Right lobe of liver (tissue), 6 donors: ENCODE measurements around the gene SAXO1. TPM values are rescaled to one million over a fixed set of nuclear protein-coding genes. Genes with fewer than 3 reads are reported as not detected.

Source experiments
- ATAC-seq, 4 donors: fragments of 200-7000 bp; cut with Tn5 transposase; one replicate each; pipeline ENCODE4 v1.9.1; 2020; ENCODE audit warnings: mild to moderate bottlenecking in 4 of 4, moderate library complexity in 4 of 4
- DNase-seq, 3 donors: peaks; one replicate each; pipeline ENCODE4 v3.0.0-alpha.2; 2020
- H3K27ac ChIP-seq, 3 donors: fragments of 200-600 bp; one replicate each; pipeline ENCODE4 v1.8.0; 2022
- H3K27me3 ChIP-seq, 2 donors: fragments of 200-600 bp; one replicate each; pipeline ENCODE4 v1.8.0; 2022
- H3K36me3 ChIP-seq, 4 donors: fragments of 200-600 bp; sonication (generic) in 1 of 4; one replicate each; pipeline versions ENCODE4 v1.5.1 to v1.8.0; 2017 to 2022; ENCODE audit warnings: control low read depth in 1 of 4
- H3K4me1 ChIP-seq, 4 donors: fragments of 200-600 bp; sonication (generic) in 1 of 4; one replicate each; pipeline versions ENCODE4 v1.5.1 to v1.8.0; 2017 to 2022; ENCODE audit warnings: control low read depth in 1 of 4
- H3K4me3 ChIP-seq, 3 donors: fragments of 200-600 bp; one replicate each; pipeline ENCODE4 v1.8.0; 2022
- H3K9me3 ChIP-seq, 4 donors: fragments of 200-600 bp; sonication (generic) in 1 of 4; one replicate each; pipeline versions ENCODE4 v1.5.1 to v1.8.0; 2017 to 2022; ENCODE audit warnings: control low read depth in 1 of 4
- POLR2A ChIP-seq: fragments of 450-650 bp; IDR thresholded peaks from one replicate; pipeline ENCODE4 v1.6.1; 2017; ENCODE audit warnings: antibody characterized with exemption, mild to moderate bottlenecking
- WGBS: methylation state at CpG from one replicate; pipeline ENCODE4 v1.1.6; 2018; ENCODE audit warnings: low coverage, low lambda C conversion rate; ENCODE audit not compliant: insufficient coverage; ENCODE audit errors: missing lambda C conversion rate; 5-methylcytosine and 5-hydroxymethylcytosine counted together
- intact Hi-C, 2 donors: fragments of 100-400 bp; cut with DNase I; formaldehyde crosslinking; loops; one replicate each; pipeline versions ENCODE4 v1.11.2 to v1.14.1; 2022
- total RNA-seq, 6 experiments: library from RNA; depleted of rRNA in 2 of 6; stranded (reverse); fragments of >200 nt in 2 of 6; fragmentation: NEBNext Ultra II Directional in 3 of 6; extraction: Animal tissue kit (Norgen Biotek cat#: 25700) in 3 of 6; gene quantifications; one replicate each; pipeline versions ENCODE4 v1.1.0 to v1.2.4, GENCODE V29; 2016 to 2023
- TF ChIP-seq, protein P1 (sequence below), 4 donors: fragments of 200-600 bp in 3 of 4; fragments of 450-650 bp in 1 of 4; IDR thresholded peaks; one replicate each; pipeline versions ENCODE4 v1.5.1 to v1.8.0; 2016 to 2022; ENCODE audit warnings: antibody characterized with exemption in 4 of 4, mild to moderate bottlenecking in 2 of 4
- donor health status: DM: no; HTN: yes; CAD: no.
- donor health status: DM: no; HTN: no; CAD: no.
- donor health status: DM: no; HTN: no; CAD: no.
- donor health status: DM: no; HTN: yes; CAD: no.
- donor health status: DM: no; HTN: yes; CAD: no.

Gene SAXO1
- total RNA-seq, 6 experiments from 2014 or later, result 0.15 TPM; not detected in 5

DNA sequence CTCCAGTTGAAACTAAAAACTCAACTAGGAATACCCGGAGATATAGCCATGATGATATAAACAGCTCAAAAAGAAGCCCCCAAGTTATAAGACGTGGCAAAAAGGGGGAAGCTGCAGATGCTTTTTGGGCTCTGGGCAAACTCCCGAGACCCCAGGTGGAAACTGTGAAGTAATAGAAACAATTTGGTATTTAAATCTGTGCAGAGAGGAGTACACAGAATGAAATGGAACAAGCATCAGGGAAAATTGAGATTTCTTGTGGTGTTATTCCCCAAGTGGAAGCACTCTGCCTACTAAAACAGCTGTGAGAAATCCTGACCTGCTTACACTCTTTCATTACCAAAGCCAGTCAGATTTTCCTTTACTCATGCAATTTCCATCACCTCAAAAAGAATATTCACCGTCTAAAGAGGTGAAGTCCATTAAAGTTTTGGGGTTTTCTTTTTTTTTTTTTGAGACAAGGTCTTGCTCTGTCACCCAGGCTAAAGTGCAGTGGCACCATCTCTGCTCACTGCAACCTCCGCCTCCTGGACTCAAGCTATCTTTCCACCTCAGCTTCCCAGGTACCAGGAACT is 23.5 kb downstream of the SAXO1 start:
- no peak for TF ChIP-seq POLR2A
- TF ChIP-seq, protein P1, sequence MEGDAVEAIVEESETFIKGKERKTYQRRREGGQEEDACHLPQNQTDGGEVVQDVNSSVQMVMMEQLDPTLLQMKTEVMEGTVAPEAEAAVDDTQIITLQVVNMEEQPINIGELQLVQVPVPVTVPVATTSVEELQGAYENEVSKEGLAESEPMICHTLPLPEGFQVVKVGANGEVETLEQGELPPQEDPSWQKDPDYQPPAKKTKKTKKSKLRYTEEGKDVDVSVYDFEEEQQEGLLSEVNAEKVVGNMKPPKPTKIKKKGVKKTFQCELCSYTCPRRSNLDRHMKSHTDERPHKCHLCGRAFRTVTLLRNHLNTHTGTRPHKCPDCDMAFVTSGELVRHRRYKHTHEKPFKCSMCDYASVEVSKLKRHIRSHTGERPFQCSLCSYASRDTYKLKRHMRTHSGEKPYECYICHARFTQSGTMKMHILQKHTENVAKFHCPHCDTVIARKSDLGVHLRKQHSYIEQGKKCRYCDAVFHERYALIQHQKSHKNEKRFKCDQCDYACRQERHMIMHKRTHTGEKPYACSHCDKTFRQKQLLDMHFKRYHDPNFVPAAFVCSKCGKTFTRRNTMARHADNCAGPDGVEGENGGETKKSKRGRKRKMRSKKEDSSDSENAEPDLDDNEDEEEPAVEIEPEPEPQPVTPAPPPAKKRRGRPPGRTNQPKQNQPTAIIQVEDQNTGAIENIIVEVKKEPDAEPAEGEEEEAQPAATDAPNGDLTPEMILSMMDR (IDR thresholded peaks at IDR 0.05), result no peak
- ATAC-seq (no peak), DNase-seq (no peak)
- no peaks in the 10 kb centered on the region for H3K36me3 ChIP-seq
- no peak overlapping the region for H3K4me3 ChIP-seq
- intact Hi-C loops, result no loop called here
- H3K4me1 ChIP-seq, result no peaks in the 10 kb centered on the region
- WGBS, result 63% methylated on average over 5 of the region's 5 CpGs
- no peaks in the 10 kb centered on the region for H3K27me3 ChIP-seq
- no peak overlapping the region for H3K27ac ChIP-seq
- no peaks in the 10 kb centered on the region for H3K9me3 ChIP-seq

DNA sequence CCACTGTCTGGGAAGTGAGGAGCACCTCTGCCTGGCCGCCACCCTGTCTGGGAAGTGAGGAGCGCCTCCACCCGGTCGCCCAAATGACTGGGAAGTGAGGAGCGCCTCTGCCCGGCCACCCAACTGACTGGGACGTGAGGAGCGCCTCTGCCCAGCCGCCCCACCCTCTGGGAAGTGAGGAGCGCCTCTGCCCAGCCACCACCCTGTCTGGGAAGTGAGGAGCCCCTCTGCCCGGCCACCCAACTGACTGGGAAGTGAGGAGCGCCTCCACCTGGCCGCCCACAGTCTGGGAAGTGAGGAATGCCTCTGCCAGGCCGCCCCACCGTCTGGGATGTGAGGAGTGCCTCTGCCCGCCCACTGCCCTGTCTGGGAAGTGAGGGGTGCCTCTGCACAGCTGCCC is 32.9 kb downstream of the SAXO1 start:
- Histone ChIP-seq H3K4me3 (no peak overlapping the region), H3K27ac (no peak overlapping the region), H3K36me3 (no peaks in the 10 kb centered on the region), H3K27me3 (no peaks in the 10 kb centered on the region), H3K9me3 (no peaks in the 10 kb centered on the region), H3K4me1 (no peaks in the 10 kb centered on the region)
- ATAC-seq (no peak), DNase-seq (no peak)
- no peak for TF ChIP-seq POLR2A
- TF ChIP-seq, protein P1 (IDR thresholded peaks at IDR 0.05), result no peak
- 78% methylated on average over 6 of the region's 16 CpGs for WGBS
- intact Hi-C loops, result no loop called here

DNA sequence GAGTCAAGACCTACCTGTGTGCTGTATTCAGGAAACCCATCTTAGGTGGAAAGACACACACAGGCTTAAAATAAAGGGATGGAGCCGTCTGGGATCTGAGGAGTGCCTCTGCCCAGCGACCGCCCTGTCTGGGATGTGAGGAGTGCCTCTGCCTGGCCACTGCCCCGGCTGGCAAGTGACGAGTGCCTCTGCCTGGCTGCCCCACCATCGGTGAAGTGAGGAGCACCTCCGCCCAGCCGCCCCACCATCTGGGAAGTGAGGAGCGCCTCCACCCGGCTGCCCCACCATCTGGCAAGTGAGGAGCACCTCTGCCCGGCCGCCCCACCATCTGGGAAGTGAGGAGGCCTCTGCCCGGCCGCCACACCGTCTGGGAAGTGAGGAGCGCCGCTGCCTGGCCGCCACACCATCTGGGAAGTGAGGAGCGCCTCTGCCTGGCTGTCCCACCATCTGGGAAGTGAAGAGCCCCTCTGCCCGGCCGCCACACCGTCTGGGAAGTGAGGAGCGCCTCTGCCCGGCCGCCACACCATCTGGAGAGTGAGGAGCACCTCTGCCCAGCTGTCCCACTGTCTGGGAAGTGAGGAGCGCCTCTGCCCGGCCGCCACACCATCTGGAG is 33.7 kb downstream of the SAXO1 start:
- H3K9me3 ChIP-seq, result no peaks in the 10 kb centered on the region
- TF ChIP-seq POLR2A, result no peak
- TF ChIP-seq, protein P1 (IDR thresholded peaks at IDR 0.05), result no peak
- ATAC-seq (no peak), DNase-seq (no peak)
- H3K4me1 ChIP-seq, result no peaks in the 10 kb centered on the region
- H3K27ac ChIP-seq, result no peak overlapping the region
- intact Hi-C loops, result no loop called here
- H3K27me3 ChIP-seq, result no peaks in the 10 kb centered on the region
- no peak overlapping the region for H3K4me3 ChIP-seq
- no CpG with 5 or more reads among the region's 28 CpGs for WGBS
- no peaks in the 10 kb centered on the region for H3K36me3 ChIP-seq

DNA sequence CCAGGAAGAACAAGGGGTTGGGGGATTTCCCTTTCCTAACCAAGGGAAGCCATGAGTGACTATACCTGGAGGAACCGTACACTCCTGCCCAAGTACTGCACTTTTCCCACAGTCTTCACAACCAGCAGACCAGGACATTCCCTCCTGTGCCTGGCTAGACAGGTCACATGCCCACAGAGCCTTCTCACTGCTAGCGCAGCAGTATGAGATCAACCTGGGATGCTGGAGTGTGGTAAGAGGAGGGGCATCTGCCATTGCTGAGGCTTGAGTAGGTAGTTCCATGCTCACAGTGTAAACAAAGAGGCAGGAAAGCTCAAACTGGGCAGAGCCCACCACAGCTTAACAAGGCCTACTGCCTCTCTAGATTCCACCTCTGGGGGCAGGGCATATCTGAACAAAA is 35.9 kb downstream of the SAXO1 start:
- no peaks in the 10 kb centered on the region for H3K9me3 ChIP-seq

More for the DNA sequence above, 35.9 kb downstream of the SAXO1 start:
- intact Hi-C loops, result no loop called here
- no peak for DNase-seq
- Histone ChIP-seq H3K4me3 (no peak overlapping the region), H3K36me3 (no peaks in the 10 kb centered on the region), H3K27me3 (no peaks in the 10 kb centered on the region), H3K27ac (no peak overlapping the region), H3K4me1 (no peaks in the 10 kb centered on the region)
- no peak for TF ChIP-seq POLR2A
- TF ChIP-seq, protein P1 (IDR thresholded peaks at IDR 0.05), result no peak
- no CpG with 5 or more reads among the region's 2 CpGs for WGBS
- ATAC-seq, result no peak
